ENCODE data around the gene FREM2. TPM values are rescaled to one million over a fixed set of nuclear protein-coding genes. Genes with fewer than 3 reads are reported as not detected.

FREM2 gene, protein sequence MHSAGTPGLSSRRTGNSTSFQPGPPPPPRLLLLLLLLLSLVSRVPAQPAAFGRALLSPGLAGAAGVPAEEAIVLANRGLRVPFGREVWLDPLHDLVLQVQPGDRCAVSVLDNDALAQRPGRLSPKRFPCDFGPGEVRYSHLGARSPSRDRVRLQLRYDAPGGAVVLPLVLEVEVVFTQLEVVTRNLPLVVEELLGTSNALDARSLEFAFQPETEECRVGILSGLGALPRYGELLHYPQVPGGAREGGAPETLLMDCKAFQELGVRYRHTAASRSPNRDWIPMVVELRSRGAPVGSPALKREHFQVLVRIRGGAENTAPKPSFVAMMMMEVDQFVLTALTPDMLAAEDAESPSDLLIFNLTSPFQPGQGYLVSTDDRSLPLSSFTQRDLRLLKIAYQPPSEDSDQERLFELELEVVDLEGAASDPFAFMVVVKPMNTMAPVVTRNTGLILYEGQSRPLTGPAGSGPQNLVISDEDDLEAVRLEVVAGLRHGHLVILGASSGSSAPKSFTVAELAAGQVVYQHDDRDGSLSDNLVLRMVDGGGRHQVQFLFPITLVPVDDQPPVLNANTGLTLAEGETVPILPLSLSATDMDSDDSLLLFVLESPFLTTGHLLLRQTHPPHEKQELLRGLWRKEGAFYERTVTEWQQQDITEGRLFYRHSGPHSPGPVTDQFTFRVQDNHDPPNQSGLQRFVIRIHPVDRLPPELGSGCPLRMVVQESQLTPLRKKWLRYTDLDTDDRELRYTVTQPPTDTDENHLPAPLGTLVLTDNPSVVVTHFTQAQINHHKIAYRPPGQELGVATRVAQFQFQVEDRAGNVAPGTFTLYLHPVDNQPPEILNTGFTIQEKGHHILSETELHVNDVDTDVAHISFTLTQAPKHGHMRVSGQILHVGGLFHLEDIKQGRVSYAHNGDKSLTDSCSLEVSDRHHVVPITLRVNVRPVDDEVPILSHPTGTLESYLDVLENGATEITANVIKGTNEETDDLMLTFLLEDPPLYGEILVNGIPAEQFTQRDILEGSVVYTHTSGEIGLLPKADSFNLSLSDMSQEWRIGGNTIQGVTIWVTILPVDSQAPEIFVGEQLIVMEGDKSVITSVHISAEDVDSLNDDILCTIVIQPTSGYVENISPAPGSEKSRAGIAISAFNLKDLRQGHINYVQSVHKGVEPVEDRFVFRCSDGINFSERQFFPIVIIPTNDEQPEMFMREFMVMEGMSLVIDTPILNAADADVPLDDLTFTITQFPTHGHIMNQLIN (N-terminal part only)
- 3.8 TPM for polyA plus RNA-seq (2013, experiment 1 of 2)
- polyA plus RNA-seq (2013, experiment 2 of 2): 3.6 TPM

DNA sequence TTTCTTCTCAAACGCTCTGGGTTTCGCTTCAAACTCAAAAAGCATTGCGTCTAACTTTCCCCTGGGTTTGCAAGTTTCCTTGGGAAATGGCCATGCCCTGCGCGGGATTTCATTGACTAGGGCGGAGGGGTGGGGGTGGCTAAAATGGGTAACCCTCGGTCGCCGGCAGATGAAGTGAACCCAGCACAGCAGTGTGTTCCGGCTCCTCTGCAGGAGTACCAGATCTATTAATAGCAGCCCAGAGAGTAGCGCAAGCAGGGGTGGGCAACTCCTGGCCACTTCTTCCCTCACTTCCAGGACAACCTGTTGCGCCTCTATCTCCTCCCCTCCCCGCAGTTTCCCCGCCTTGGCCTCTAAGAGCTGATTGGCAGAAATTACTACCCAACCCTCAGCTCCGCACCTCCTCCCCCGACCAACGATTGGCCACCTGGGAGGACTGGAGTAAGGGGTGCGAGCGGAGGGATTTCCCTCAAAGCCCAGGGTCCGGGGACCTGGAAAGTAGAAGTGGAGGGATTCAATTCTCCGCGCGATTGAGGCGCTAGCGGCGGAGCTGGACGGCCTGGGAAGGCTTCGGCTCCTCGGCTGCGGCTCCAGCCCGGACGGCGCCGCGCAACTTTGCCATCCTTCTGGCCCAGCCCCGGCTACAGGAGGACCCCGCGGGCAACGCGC lies at the start of gene FREM2:
FREM2 (plus strand) TSS at position 501 of the 669 bp plus-strand sequence. CDS start 268 bp downstream, outside the sequence.
- H2AFZ ChIP-seq (ENCODE audit: low read length): peak within 1 kb of the TSS; percentile 94
- H3K4me2 ChIP-seq (ENCODE audit: insufficient read depth, low read length, poor library complexity, severe bottlenecking): peak within 1 kb of the TSS; percentile 92
- H2BK15ac ChIP-seq (ENCODE audit: low read length): peak within 1 kb of the TSS; percentile 83
- peak within 1 kb of the TSS; percentile 92 for H3K9ac ChIP-seq (ENCODE audit: low read depth, low read length, poor library complexity)
- H3K4ac ChIP-seq (ENCODE audit: low read length): peak within 1 kb of the TSS; percentile 94
- peaks cover 0 to 6% (median 0%) of the 10 kb centered on the region in 3 experiments for H3K27me3 ChIP-seq (ENCODE audit: control insufficient read depth in 3 of 3, insufficient read depth in 3 of 3, low read depth in 1 of 3, low read length in 3 of 3)
- no peak within 1 kb of the TSS for H2BK5ac ChIP-seq (ENCODE audit: low read length)
- H3K4me1 ChIP-seq (ENCODE audit: control insufficient read depth in 2 of 2, insufficient read depth in 1 of 2, low read depth in 1 of 2, low read length in 2 of 2): peaks cover 5 to 7% of the 10 kb centered on the region in 2 donors
- H3K79me1 ChIP-seq (ENCODE audit: low read depth, low read length): peaks cover 2% of the 10 kb centered on the region
- H3K23ac ChIP-seq (ENCODE audit: low read depth, low read length, poor library complexity): peak within 1 kb of the TSS; percentile 29
- H4K91ac ChIP-seq (ENCODE audit: low read depth, low read length, poor library complexity): no peak within 1 kb of the TSS
- H3K18ac ChIP-seq (ENCODE audit: low read length): peak within 1 kb of the TSS; percentile 94
- H2BK12ac ChIP-seq (ENCODE audit: low read length): no peak within 1 kb of the TSS
- H2AK5ac ChIP-seq (ENCODE audit: low read depth, low read length): no peak within 1 kb of the TSS
- peak; percentile 92 for DNase-seq (ENCODE audit: low spot score)
- no CpG with 5 or more reads among the region's 40 CpGs for WGBS, 2 donors (ENCODE audit: extremely low coverage in 2 of 2, insufficient read length in 2 of 2, insufficient replicate concordance in 1 of 2)
- H3K36me3 ChIP-seq (replicated peaks in 1 of 2; ENCODE audit: control insufficient read depth in 2 of 2, insufficient read depth in 2 of 2, low read length in 2 of 2): peaks cover 0 to 11% of the 10 kb centered on the region in 2 donors
- H2BK120ac ChIP-seq (ENCODE audit: low read depth, low read length): peak within 1 kb of the TSS; percentile 62
- H3K14ac ChIP-seq (ENCODE audit: low read length): no peak within 1 kb of the TSS
- peak within 1 kb of the TSS; percentile 82 for H3K27ac ChIP-seq (replicated peaks; ENCODE audit: low read length)
- no peak within 1 kb of the TSS for H4K8ac ChIP-seq (ENCODE audit: low read depth, low read length)
- H3K9me3 ChIP-seq (replicated peaks in 1 of 2; ENCODE audit: control insufficient read depth in 2 of 2, insufficient read depth in 1 of 2, low read depth in 1 of 2, low read length in 2 of 2): peaks cover 0 to 10% of the 10 kb centered on the region in 2 donors
- H3K4me3 ChIP-seq (ENCODE audit: low read length in 2 of 2): peak within 1 kb of the TSS; percentile 64 to 97

DNA sequence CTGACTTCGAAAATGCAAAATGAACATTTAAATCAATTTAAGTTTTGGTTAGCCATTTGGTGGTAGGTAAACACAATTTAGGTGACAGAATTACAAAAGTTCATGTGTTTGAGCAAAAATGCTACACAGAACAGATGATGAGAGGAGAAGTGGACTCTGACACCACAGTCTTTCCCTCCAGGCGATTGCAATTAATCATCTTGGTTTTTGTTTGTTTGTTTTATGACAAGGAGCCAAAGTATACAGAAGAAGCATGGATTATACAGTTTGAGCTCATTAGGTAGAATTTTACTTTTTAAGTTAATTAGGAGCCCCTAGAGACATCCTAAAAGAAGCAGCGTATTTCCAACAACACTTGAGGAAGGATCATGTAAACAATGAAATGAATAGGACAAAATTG lies 49.3 kb upstream of the FREM2 start:
- no CpG with 5 or more reads among the region's 3 CpGs for WGBS, 2 donors (ENCODE audit: extremely low coverage in 2 of 2, insufficient read length in 2 of 2, insufficient replicate concordance in 1 of 2)
- Histone ChIP-seq H3K4me3 (ENCODE audit: low read length in 2 of 2) (no peak overlapping the region), H2BK15ac (ENCODE audit: low read length) (no peak overlapping the region), H3K9me3 (replicated peaks in 1 of 2; ENCODE audit: control insufficient read depth in 2 of 2, insufficient read depth in 1 of 2, low read depth in 1 of 2, low read length in 2 of 2) (no peaks in the 10 kb centered on the region), H3K23ac (ENCODE audit: low read depth, low read length, poor library complexity) (no peak overlapping the region), H3K18ac (ENCODE audit: low read length) (no peak overlapping the region), H3K4ac (ENCODE audit: low read length) (no peak overlapping the region), H2AK5ac (ENCODE audit: low read depth, low read length) (no peak overlapping the region), H3K27me3 (ENCODE audit: control insufficient read depth in 3 of 3, insufficient read depth in 3 of 3, low read depth in 1 of 3, low read length in 3 of 3) (no peaks in the 10 kb centered on the region), H3K79me1 (ENCODE audit: low read depth, low read length) (no peaks in the 10 kb centered on the region), H3K14ac (ENCODE audit: low read length) (no peak overlapping the region), H3K27ac (replicated peaks; ENCODE audit: low read length) (no peak overlapping the region), H2AFZ (ENCODE audit: low read length) (no peak overlapping the region), H2BK120ac (ENCODE audit: low read depth, low read length) (no peak overlapping the region), H2BK5ac (ENCODE audit: low read length) (no peak overlapping the region), H3K36me3 (replicated peaks in 1 of 2; ENCODE audit: control insufficient read depth in 2 of 2, insufficient read depth in 2 of 2, low read length in 2 of 2) (no peaks in the 10 kb centered on the region), H4K91ac (ENCODE audit: low read depth, low read length, poor library complexity) (no peak overlapping the region), H3K4me1 (ENCODE audit: control insufficient read depth in 2 of 2, insufficient read depth in 1 of 2, low read depth in 1 of 2, low read length in 2 of 2) (no peaks in the 10 kb centered on the region), H3K4me2 (ENCODE audit: insufficient read depth, low read length, poor library complexity, severe bottlenecking) (no peak overlapping the region), H3K9ac (ENCODE audit: low read depth, low read length, poor library complexity) (no peak overlapping the region), H2BK12ac (ENCODE audit: low read length) (no peak overlapping the region), H4K8ac (ENCODE audit: low read depth, low read length) (no peak overlapping the region)
- DNase-seq (ENCODE audit: low spot score): no peak

DNA sequence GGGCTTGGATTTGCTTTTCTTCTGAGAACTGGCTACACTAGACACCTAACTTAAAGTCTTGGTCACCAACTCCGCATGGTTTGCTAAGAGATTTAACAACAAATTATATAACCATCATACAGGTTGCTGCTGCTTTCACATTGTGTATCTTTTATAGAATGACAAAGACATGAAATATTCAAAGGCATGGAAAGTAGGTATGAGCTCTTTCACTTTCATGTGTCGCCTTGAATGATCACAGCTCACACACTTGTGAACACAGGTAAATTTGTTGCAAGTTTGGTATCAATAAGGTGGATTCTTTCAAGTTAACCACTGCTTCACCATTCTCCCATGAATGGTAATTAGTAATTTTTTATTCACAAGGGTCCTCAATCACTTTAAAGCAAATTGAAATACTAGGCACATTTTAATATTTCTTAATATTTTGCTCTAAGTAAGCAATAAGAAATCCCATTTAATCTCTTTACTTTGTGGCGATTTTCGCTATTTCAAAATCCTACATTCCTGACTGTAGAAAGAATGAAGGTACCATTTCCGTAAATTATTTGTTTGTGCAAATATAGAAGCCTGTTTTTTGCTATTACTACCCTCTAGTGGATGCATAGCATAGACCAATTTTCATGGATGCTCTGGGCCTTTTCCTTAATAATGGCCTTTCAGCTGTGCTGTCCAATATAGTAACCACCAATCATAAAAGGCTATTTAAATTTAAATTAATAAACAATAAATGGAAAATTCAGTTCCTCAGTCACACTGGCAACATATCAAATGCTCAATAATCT lies 45.5 kb upstream of the FREM2 start:
- Histone ChIP-seq H2BK5ac (ENCODE audit: low read length) (no peak overlapping the region), H3K27ac (replicated peaks; ENCODE audit: low read length) (no peak overlapping the region), H3K9ac (ENCODE audit: low read depth, low read length, poor library complexity) (no peak overlapping the region), H2AK5ac (ENCODE audit: low read depth, low read length) (no peak overlapping the region), H3K14ac (ENCODE audit: low read length) (no peak overlapping the region), H3K4me2 (ENCODE audit: insufficient read depth, low read length, poor library complexity, severe bottlenecking) (no peak overlapping the region), H3K79me1 (ENCODE audit: low read depth, low read length) (no peaks in the 10 kb centered on the region), H2BK120ac (ENCODE audit: low read depth, low read length) (no peak overlapping the region), H3K36me3 (replicated peaks in 1 of 2; ENCODE audit: control insufficient read depth in 2 of 2, insufficient read depth in 2 of 2, low read length in 2 of 2) (no peaks in the 10 kb centered on the region), H3K4ac (ENCODE audit: low read length) (no peak overlapping the region), H2AFZ (ENCODE audit: low read length) (no peak overlapping the region), H4K91ac (ENCODE audit: low read depth, low read length, poor library complexity) (no peak overlapping the region), H3K27me3 (ENCODE audit: control insufficient read depth in 3 of 3, insufficient read depth in 3 of 3, low read depth in 1 of 3, low read length in 3 of 3) (no peaks in the 10 kb centered on the region), H2BK15ac (ENCODE audit: low read length) (no peak overlapping the region), H3K4me1 (ENCODE audit: control insufficient read depth in 2 of 2, insufficient read depth in 1 of 2, low read depth in 1 of 2, low read length in 2 of 2) (no peaks in the 10 kb centered on the region), H4K8ac (ENCODE audit: low read depth, low read length) (no peak overlapping the region), H3K4me3 (ENCODE audit: low read length in 2 of 2) (no peak overlapping the region), H3K23ac (ENCODE audit: low read depth, low read length, poor library complexity) (no peak overlapping the region), H3K18ac (ENCODE audit: low read length) (no peak overlapping the region), H2BK12ac (ENCODE audit: low read length) (no peak overlapping the region), H3K9me3 (replicated peaks in 1 of 2; ENCODE audit: control insufficient read depth in 2 of 2, insufficient read depth in 1 of 2, low read depth in 1 of 2, low read length in 2 of 2) (no peaks in the 10 kb centered on the region)
- WGBS, 2 donors (ENCODE audit: extremely low coverage in 2 of 2, insufficient read length in 2 of 2, insufficient replicate concordance in 1 of 2): no CpG with 5 or more reads among the region's 5 CpGs
- DNase-seq (ENCODE audit: low spot score): no peak
